ENCODE measurements around the gene AATK.
A peak's percentile ranks its signal among the peaks of the same experiment; 100 is the strongest.
"Not testable (repeated sequence)": the region's sequence is repeated elsewhere in the genome, so short reads cannot be mapped to it uniquely, and the experiment has no call there.

AATK gene

DNA sequence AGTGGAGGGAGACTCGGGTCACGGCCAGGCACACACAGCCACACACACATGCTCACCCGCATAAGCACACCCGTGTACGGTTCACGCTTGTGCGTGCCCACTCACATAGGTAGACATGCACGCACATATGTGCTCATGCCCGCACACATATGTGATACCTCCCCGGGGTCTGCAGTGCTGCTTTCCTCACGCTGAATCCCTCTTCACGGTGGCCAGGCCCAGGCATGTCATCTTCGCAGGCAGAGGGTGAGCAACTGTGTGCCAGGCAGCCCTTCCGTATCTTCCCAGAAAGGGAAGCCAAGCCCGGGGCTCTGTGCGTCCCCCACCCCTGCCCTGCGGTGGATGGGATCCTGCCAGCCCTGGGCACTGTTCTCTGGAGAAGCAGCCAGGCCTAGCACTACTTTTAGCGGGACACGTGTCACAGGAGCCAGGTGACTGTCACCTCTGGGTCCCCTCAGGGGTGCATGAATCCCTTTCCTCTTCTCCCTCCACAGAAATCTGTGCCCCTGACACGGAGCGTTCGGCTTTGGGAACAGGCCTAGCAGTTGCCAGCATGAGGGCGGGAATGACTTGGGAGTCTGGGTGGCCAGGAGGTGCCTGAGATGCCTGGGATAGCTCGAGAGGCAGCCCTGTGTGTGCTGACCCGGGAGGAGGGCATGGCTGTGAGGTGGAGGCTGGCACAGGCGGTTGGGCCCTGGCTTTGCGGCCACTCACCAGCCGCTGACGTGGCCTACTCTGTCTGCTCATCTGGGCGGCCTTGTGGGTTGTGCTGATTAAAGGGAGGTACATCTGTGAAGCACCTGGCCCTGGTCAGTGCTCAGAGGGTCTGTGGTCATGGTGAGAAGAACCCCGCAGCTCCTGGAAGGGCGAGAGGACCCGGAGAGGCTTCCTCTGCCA, 83.6 kb downstream of the AATK start:
- in situ Hi-C loops (cut with HindIII; ENCODE audit: low sequenced_read_pairs), result no loop called here

DNA sequence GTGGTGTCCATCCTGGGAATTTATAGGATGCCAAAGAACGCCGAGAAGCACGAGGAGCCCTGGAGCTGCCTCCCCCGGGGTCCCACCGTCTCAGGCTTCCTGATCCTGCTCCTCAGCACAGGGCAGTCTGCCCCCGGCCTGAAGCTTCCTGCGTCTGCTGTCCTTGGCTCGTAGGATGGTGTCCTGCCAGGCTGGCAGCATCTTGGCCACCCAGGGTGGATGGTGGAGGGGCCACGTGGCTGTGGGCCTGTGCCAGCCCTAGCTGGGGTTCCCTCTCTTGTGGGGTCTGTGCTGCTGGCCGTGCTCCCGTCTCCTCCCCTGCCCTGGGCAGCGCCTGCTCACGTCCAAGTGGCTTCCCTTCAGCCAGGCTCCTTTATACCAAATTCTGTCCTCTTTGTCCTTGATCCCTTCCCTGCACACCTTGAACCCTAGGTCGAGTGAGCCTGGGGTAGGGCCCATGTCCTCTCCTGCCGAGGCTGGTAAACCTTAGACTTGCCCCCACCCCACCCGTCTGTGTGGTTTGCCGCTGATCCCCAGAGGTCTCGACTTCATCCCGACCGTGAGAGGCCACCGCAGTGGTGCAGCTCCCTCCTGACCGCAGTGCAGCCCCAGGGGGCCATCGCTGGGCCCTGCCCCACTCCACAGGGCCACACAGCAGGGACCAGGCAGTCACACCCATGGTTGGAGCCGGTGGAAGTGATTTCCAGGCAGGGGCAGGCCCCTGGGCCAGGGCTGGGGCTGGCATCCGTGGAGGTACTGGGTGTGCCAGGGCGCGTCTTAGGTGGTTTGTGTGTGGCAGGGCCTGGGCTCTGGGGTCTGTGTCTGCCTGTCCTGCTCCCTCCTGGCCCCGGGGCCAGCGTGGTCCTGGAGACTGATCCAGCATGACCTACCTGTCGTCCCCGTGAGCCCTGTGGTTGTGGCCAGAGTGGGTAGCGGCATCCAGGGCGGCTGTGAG, 84.5 kb downstream of the AATK start:
- no peak for DNase-seq (ENCODE audit: low read depth, low spot score)
- TF ChIP-seq, protein P1, sequence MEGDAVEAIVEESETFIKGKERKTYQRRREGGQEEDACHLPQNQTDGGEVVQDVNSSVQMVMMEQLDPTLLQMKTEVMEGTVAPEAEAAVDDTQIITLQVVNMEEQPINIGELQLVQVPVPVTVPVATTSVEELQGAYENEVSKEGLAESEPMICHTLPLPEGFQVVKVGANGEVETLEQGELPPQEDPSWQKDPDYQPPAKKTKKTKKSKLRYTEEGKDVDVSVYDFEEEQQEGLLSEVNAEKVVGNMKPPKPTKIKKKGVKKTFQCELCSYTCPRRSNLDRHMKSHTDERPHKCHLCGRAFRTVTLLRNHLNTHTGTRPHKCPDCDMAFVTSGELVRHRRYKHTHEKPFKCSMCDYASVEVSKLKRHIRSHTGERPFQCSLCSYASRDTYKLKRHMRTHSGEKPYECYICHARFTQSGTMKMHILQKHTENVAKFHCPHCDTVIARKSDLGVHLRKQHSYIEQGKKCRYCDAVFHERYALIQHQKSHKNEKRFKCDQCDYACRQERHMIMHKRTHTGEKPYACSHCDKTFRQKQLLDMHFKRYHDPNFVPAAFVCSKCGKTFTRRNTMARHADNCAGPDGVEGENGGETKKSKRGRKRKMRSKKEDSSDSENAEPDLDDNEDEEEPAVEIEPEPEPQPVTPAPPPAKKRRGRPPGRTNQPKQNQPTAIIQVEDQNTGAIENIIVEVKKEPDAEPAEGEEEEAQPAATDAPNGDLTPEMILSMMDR (IDR thresholded peaks at IDR 0.05; ENCODE audit: low read depth, low read length), result no peak
- H3K4me3 ChIP-seq (ENCODE audit: low read depth, low read length), result no peak overlapping the region
- in situ Hi-C loops (cut with HindIII; ENCODE audit: low sequenced_read_pairs), result no loop called here

More for the DNA sequence above, 83.6 kb downstream of the AATK start:
- H3K4me3 ChIP-seq (ENCODE audit: low read depth, low read length), result no peak overlapping the region
- peak; percentile 27 for DNase-seq (ENCODE audit: low read depth, low spot score)
- TF ChIP-seq, protein P1 (IDR thresholded peaks at IDR 0.05; ENCODE audit: low read depth, low read length), result no peak

DNA sequence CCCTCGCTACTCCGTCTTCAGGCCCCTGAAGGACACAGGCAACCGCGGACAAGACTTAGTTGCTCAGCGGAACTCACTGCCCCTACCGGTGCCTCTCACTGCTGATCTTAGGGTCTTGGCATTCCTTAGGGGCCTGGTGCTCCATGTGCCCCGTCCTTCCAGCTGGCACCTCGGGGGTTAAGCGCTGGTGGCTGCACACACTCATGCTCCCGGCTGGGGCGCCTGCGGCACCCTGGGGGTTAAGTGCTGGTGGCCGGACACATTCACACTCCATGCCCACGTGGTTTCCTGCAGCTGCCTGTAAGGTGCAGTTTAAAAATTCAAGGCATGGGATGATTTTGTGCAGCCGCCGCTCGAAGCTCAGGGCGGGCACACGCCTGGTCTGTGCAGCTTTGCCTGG, 86.0 kb downstream of the AATK start:
- in situ Hi-C loops (cut with HindIII; ENCODE audit: low sequenced_read_pairs), result no loop called here
- H3K4me3 ChIP-seq (ENCODE audit: low read depth, low read length), result no peak overlapping the region

DNA sequence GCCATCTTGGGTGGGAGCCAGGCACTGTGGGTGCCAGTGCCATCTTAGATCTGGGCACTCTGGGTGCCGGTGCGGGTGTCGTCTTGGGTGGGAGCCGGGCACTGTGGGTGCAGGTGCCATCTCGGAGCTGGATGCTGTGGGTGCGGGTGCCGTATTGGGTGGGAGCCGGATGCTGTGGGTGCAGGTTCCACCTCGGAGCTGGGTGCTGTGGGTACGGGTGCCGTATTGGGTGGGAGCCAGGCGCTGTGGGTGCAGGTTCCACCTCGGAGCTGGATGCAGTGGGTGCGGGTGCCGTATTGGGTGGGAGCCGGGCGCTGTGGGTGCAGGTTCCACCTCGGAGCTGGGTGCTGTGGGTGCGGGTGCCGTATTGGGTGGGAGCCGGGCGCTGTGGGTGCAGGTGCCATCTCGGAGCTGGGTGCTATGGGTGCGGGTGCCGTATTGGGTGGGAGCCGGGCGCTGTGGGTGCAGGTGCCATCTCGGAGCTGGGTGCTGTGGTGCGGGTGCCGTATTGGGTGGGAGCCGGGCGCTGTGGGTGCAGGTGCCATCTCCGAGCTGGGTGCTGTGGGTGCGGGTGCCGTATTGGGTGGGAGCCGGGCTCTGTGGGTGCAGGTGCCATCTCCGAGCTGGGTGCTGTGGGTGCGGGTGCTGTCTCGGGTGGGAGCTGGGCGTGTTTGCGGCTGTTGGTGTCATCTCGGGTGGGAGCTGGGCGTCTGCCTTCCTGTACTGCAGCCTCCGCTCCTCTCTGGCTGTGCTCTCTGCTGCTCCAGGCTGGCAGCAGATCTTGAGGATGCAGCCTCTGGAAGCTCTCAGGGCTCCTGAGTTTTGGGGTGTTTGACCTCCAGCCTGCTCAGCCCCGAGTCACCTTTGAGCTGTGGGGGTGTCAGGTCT, 87.8 kb downstream of the AATK start:
- in situ Hi-C loops (cut with HindIII; ENCODE audit: low sequenced_read_pairs); H3K4me3 ChIP-seq (ENCODE audit: low read depth, low read length); DNase-seq (ENCODE audit: low read depth, low spot score): not testable (repeated sequence)

More for the DNA sequence above, 86.0 kb downstream of the AATK start:
- DNase-seq (ENCODE audit: low read depth, low spot score), result no peak
- TF ChIP-seq, protein P1 (IDR thresholded peaks at IDR 0.05; ENCODE audit: low read depth, low read length), result no peak

DNA sequence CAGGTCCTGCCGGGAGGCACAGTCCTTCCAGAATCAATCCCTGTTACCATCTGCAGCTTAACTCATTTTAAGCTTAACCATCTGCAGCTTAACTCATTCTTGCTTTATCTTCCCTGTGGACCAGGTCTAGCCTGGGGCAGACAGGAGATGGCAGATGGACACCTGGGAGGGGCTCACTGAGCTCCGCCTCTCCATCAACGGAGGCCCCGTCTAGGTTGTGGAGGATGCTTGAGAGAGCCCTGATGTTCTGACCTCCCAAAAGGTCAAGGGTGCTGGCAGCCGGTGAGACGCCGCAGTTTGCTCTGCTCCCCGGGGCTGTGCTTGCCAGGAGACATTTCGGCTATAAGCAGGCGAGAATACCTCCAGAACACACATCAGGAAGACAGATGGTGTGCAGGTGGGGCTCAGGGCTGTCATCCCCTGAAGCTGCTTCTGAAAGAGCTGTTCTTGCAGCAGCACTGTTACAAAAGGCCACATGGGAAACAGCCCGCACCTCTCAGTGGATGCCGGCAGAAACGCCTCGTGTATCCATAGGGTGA, 89.8 kb downstream of the AATK start:
- in situ Hi-C loops (cut with HindIII; ENCODE audit: low sequenced_read_pairs), result no loop called here
- TF ChIP-seq, protein P1 (IDR thresholded peaks at IDR 0.05; ENCODE audit: low read depth, low read length), result no peak

DNA sequence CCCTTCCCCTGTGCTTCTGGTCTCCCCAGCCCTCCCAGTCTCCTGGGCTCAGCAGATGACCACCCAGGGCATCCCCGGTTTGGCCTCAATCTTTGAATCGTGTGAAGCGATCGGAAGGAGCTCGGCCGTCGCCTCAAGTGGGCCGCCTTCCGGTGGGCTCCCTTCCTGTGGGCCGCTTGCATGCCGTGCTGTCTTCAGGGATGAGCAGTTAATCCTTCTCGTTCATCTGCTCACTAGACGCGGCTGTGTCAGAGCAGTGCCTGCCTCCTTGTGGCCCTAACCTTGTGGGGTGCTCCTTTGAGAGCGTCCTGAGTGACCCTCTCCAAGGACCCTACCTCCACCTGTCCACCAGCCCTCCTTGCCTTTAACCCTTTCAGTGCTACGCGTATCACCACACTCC, 90.7 kb downstream of the AATK start:
- in situ Hi-C loops (cut with HindIII; ENCODE audit: low sequenced_read_pairs), result no loop called here
- no peak overlapping the region for H3K4me3 ChIP-seq (ENCODE audit: low read depth, low read length)
- TF ChIP-seq, protein P1 (IDR thresholded peaks at IDR 0.05; ENCODE audit: low read depth, low read length), result no peak
- DNase-seq (ENCODE audit: low read depth, low spot score), result no peak

More for the DNA sequence above, 89.8 kb downstream of the AATK start:
- H3K4me3 ChIP-seq (ENCODE audit: low read depth, low read length), result no peak overlapping the region
- DNase-seq (ENCODE audit: low read depth, low spot score), result no peak
